AG04450 (cell line): ENCODE data around the gene MUCL1. TPM values are rescaled to one million over a fixed set of nuclear protein-coding genes. Genes with fewer than 3 reads are reported as not detected.

Experiments
- CTCF ChIA-PET: fragments of 300-600, 350-600 bp; formaldehyde crosslinking; extraction: SDS; loops from one replicate; lab custom pipeline; 2022; ENCODE audit warnings: antibody characterized with exemption, inconsistent platforms; lab: Charles Lee
- POLR2A ChIA-PET: fragments of 350-600 bp; formaldehyde crosslinking; extraction: SDS; loops from one replicate; lab custom pipeline; 2021; ENCODE audit warnings: antibody characterized with exemption, inconsistent platforms; lab: Yijun Ruan, JAX
- DNase-seq: peaks from one replicate; pipeline ENCODE4 v3.0.0-alpha.2; 2011; ENCODE audit warnings: low read depth, low spot score
- H3K27ac ChIP-seq: one replicate; pipeline ENCODE4 v1.5.1; 2012; ENCODE audit warnings: low read depth, low read length, control low read depth
- H3K27me3 ChIP-seq: one replicate; pipeline ENCODE4 v1.6.0; 2012; ENCODE audit warnings: low read length; ENCODE audit not compliant: control insufficient read depth, insufficient read depth
- H3K4me3 ChIP-seq: 2 replicates; pipeline ENCODE4 v1.5.1; 2011; ENCODE audit warnings: mild to moderate bottlenecking, low read depth, low read length, control low read depth
- H3K9me3 ChIP-seq: 2 replicates; pipeline ENCODE4 v1.5.1; 2012; ENCODE audit warnings: low read length; ENCODE audit not compliant: control insufficient read depth, insufficient read depth
- polyA plus RNA-seq: library from polyadenylated mRNA; depleted of rRNA; stranded (reverse); fragments of >200 nt; gene quantifications from 2 replicates; pipeline ENCODE4 v1.2.3, GENCODE V29; 2011
- TF ChIP-seq, protein P1 (sequence below): IDR thresholded peaks from 2 replicates; pipeline ENCODE4 v1.5.1; 2011; ENCODE audit warnings: low read depth, low read length, control low read depth, inconsistent platforms

Gene MUCL1
- polyA plus RNA-seq, 1 experiment: not detected

DNA sequence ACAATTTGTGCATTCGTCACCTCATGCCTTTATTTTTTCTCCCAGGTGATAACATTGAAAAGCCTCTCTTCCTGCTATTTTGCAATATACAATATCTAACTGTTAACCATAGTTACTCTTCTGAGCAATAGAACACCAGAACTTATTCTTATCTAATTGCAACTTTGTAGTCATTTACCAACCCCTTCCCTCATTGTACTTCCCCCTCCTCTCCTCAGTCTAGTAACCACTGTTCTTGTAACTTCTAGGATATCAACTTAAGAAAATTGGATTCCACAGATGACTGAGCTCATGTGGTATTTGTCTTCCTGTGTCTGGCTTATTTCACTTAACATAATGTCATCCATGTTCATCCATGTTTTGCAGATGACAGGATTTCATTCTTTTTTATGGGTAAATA lies 7.6 kb downstream of the MUCL1 start:
- Histone ChIP-seq H3K27ac (no peak overlapping the region), H3K4me3 (no peak overlapping the region), H3K9me3 (no peaks in the 10 kb centered on the region), H3K27me3 (no peaks in the 10 kb centered on the region)
- TF ChIP-seq, protein P1, sequence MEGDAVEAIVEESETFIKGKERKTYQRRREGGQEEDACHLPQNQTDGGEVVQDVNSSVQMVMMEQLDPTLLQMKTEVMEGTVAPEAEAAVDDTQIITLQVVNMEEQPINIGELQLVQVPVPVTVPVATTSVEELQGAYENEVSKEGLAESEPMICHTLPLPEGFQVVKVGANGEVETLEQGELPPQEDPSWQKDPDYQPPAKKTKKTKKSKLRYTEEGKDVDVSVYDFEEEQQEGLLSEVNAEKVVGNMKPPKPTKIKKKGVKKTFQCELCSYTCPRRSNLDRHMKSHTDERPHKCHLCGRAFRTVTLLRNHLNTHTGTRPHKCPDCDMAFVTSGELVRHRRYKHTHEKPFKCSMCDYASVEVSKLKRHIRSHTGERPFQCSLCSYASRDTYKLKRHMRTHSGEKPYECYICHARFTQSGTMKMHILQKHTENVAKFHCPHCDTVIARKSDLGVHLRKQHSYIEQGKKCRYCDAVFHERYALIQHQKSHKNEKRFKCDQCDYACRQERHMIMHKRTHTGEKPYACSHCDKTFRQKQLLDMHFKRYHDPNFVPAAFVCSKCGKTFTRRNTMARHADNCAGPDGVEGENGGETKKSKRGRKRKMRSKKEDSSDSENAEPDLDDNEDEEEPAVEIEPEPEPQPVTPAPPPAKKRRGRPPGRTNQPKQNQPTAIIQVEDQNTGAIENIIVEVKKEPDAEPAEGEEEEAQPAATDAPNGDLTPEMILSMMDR: no peak
- POLR2A ChIA-PET: no interaction called here
- no peak for DNase-seq
- CTCF ChIA-PET: interaction anchor here (1.5 kb wide), 1 partner anchor 132 kb away, joined by 3 read pairs; no protein-coding TSS in a partner anchor

DNA sequence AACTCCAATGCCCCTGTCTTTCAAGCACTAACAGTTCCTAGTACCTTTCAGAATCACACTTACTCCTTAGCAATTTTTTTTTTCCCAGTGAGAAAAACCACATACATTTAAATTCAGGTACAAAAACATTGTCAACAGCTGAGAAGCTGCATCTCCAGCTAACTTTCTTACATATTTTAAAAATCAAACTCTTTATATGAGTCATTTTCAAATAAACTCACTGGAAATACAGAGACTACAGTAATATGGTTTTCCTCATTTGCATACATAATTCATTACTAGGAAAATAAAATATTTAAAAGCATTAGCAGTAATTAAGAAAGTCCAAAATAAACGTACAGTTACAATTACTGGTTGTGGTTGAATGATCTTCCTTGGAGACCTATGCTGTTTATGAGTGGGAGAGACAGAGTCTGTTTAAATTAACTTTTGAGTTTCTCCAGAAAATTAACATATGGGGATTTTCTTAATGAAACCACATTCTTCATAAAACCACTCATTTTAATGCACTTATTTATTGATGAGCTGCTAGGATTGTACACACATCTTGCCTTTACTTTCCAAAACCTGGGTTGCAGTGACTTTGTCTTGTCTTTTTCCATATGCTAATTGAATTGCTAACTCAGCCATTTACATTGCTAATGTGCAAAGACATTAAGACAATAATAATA lies 9.8 kb downstream of the MUCL1 start:
- TF ChIP-seq, protein P1: no peak
- no peaks in the 10 kb centered on the region for H3K9me3 ChIP-seq
- no peaks in the 10 kb centered on the region for H3K27me3 ChIP-seq
- no peak overlapping the region for H3K27ac ChIP-seq
- no peak for DNase-seq
- H3K4me3 ChIP-seq: no peak overlapping the region
- CTCF ChIA-PET: interaction anchor here (1.3 to 1.7 kb wide), 2 partner anchors 10 kb away, joined by 5 to 6 read pairs; partner anchors contain the start of gene MUCL1
- POLR2A ChIA-PET: no interaction called here

DNA sequence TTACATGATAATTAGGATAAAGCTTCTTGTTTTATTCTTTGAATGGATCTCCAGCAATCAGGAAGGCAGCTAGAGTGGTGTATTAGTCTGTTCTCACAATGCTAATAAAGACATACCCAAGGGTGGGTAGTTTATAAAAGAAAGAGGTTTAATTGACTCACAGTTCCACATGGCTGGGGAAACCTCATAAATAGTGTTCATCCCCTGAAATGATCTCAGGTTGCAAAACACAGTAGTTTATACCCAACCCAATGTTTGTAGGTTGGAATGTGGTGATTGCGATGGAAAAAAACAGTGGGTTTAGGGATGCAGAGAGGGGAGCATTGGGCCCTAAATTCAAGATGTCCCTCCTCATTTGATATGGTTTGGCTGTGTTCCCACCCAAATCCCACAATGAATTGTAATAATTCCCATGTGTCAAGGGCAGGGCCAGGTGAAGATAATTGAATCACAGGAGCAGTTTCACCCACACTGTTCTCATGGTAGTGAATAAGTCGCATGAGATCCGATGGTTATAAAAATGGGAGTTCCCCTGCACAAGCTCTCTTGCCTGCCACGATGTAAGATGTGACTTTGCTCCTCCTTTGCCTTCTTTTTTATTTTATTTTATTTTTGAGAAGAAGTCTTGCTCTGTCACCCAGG lies 11.5 kb downstream of the MUCL1 start:
- CTCF ChIA-PET: no interaction called here

DNA sequence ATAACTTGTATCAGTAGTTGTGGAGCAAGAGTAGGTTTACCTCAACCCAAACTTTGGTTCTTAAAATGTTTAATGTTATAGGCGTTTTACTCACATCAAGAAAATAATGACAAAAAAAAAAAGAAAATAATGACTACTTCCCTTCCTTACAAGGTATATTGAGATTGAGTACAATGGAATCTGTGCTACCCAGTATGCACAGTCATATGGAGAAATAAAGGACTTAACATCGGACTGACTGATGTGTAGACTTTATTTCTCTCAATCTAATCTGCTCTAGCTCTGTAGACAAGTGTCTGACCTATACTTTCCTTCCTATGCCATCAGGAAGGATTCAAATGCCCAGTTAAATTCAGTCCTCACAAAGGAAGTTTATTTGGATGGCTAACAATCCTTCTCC lies 14.4 kb downstream of the MUCL1 start:
- H3K27ac ChIP-seq: no peak overlapping the region
- ChIA-PET POLR2A (no interaction called here), CTCF (no interaction called here)
- TF ChIP-seq, protein P1: no peak
- DNase-seq: no peak
- H3K9me3 ChIP-seq: no peaks in the 10 kb centered on the region
- H3K27me3 ChIP-seq: no peaks in the 10 kb centered on the region
- H3K4me3 ChIP-seq: no peak overlapping the region

More for the DNA sequence above, 11.5 kb downstream of the MUCL1 start:
- TF ChIP-seq, protein P1: no peak
- Histone ChIP-seq H3K27ac (no peak overlapping the region), H3K27me3 (no peaks in the 10 kb centered on the region), H3K9me3 (no peaks in the 10 kb centered on the region), H3K4me3 (no peak overlapping the region)
- DNase-seq: no peak
- POLR2A ChIA-PET: no interaction called here

DNA sequence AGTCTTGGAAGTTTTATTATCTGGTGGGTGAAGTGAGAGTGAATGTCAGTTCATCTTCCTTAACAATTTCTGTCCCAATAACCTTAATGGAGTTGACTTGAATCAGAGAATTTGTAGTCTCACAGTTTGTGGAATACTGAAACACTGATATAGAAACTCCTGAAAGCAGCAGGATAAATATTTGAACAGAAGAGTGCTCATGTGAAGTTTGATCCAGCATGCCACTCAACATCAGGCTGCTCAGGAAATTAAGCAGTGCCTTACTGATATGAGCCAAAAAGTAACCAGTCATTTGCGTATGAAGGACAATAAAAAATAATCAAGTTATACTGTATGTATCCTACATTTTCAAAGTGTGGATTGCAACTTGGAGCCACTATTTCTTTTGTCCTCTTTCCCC lies 15.7 kb downstream of the MUCL1 start:
- TF ChIP-seq, protein P1: no peak
- POLR2A ChIA-PET: no interaction called here
- H3K27me3 ChIP-seq: no peaks in the 10 kb centered on the region
- DNase-seq: no peak
- no peak overlapping the region for H3K27ac ChIP-seq
- no peaks in the 10 kb centered on the region for H3K9me3 ChIP-seq
- no peak overlapping the region for H3K4me3 ChIP-seq
- CTCF ChIA-PET: no interaction called here
